NCI-H2196 (cell line): Measurements from ENCODE around the gene HJV.

Experiments used
- DNase-seq: peaks from one replicate; lab custom pipeline; 2025; ENCODE audit not compliant: unreplicated experiment; lab: John Stamatoyannopoulos, UW

Gene HJV

DNA sequence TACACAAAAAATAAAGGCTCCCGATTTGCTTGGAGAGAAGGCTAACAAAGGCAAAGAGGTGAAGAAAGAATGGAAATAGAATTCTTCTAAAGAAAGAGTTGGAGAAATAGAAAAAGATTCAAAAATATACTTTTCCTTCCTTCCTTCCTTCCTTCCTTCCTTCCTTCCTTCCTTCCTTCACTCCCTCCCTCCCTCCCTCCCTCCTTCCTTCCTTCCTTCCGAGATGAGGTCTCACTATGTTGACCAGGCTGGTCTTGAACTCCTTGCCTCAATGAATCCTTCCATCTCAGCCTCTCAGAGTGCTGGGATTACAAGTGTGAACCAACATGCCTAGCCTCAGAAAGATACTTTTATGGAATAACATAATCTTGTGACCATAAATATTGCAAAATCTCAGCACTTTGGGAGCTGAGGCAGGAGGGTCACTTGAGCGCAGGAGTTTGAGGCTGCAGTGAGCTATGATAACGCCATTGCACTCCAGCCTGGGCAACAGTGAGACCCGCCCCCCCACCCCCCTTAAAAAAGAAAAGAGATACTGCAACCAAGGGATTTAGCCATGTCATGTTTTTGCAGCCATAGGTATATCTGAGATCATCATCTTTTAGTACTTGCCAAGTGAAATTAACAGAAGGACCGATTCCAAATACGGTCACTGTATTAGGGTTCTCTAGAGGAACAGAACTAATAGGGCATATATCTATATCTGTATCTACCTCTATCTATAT lies 1.0 kb upstream of the HJV start:
- no peak for DNase-seq

DNA sequence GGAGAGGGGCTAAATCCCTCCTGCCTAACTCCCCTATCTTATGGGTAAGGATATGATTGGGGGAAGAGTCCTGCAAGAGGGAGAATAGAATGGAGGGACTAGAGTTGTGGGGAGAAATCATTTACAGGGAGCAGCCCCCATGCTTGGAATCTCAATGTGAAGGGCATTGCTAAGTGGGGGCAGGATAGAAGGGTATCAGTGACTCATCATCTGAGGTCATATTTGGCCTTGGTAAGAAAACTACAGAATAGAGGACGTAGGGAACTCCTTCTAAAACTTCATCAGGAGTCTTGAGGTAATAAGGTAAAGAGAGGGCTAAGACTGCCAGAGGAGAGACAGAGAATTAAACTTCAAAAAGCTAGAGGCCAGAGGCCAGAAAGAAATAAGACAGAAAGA lies 487 bp downstream of the HJV start:
- DNase-seq = no peak

DNA sequence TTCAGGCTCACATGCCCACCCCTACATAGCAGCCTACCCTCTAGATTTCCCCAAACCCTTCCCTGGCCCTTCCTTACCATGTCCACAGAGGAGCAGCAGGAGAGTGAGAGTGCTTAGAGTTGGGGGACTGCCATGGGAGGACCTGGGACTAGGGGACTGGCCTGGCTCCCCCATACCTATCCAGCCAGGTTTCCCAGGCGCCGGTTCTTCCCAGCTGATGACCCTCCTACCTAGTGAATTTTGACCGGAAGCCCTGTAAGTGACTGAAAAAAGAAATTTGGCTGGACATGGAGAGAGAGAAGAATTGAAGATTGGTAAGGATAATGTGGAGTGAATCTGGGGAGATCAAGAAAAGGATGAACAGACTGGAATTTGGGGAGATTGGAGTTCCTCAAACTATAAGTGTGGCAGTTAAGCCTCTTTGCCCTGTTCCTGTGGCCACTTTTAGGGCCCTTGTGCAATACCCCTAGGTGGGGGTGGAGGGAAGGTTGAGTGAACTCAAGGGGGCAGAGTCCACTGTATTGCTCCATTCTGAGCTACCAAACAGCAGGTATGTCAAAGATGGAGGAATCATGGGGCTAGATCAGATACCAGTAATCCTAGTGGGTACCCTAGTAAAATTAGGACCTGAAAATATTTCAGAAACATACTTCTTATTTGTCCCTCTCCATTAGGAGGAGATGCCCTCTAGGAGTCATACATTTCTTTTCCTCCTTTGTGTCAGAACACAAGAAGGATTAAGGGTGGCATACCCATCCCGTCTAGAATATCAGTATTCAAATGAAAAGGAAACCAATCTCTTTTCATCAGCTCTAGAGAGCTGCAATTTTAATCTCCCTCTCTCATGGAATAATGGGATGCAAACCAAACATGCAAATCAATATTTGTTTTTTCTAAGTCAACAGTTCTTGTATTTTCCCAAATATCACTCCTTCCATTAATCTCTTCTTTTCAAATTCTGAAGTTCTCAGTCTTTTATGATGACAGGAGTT lies 1.2 kb downstream of the HJV start:
- DNase-seq = no peak

- no peak for DNase-seq
Measured at GRCh38 chr1:146019231-146020057, 2.1 kb downstream of the HJV start.

GRCh38 chr1:146016891-146017290 lies 4.6 kb downstream of the HJV start:
- no peak for DNase-seq

DNA sequence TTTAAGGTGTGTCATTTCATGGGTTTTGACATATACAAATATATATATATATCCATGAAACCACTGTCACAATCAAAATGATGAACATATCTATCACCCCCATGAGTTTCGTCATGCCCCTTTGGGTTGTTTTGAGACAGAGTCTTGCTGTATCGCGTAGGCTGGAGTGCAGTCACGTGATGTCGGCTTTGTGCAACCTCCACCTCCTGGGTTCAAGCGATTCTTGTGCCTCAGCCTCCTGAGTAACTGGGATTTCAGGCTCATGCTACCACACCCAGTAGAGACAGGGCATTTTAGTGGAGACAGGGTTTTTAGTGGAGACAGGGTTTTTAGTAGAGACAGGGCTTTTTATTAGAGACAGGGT lies 8.0 kb downstream of the HJV start:
- no peak for DNase-seq

DNA sequence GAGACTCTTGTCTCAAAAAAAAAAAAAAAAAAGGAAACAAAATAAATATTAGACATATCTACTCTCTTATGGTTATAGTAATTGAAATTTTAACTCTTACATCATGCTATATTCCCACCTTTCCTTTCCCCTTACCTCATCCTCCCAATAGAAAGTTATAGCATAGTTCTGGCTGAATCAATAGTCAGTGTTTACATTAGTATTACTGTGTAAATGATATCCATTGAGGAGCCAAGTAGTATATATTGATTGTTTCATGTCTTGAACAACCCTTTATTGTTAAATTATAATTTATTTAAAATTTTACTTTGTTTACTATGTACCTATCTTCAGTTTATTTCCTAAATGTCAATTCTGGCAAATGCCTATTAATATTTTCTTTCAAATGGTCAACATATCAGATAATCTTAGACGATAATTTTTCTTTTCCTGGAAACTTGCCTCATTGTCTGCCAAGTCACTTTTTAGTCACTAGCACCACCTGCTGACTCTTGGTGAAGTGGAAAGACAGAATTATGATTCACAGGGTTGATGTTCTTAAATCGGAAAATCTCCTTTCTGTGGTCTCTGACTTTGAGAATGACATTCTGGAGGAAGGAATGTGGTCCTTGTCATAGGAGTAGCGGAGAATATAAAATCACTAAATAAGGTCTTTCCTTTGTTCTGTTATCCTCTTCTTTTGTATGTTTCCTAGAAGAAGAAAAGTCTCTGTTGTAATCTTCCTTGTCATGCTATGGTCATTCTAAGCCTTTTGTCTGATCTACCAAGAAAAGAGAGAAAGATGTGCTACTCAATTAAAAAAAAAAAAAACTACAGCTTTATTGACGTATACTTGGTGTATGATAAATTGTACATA lies 8.6 kb downstream of the HJV start:
- DNase-seq = peak; percentile 80

- no peak for DNase-seq
Measured at GRCh38 chr1:146010126-146010738, 11.3 kb downstream of the HJV start.

DNA sequence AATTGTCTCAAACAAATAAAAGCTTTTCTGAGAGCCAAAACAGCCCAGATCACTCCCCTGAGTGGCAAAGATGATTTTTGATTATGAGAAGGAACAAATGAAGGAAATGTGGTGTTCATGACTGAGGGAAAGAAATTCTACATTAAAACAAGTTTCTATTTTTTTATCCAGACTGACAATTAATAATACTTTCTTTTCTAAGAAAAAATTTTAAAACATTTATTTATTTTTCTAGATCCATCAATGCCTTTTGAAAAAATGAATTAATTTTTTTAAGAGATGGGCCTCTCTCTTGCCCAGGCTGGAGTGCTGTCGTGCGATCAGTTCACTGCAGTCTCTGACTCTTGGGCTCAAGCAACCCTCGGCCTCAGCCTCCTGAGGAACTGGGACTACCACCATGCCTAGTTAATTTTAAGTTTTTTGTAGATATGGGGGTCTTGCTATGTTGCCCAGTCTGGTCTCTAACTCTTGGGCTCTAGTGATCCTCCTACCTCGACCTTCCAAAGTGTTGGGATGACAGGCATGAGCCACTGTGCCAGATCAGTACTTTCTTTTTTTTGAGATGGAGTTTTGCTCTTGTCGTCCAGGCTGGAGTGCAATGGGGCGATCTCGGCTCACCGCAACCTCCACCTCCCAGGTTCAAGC lies 13.9 kb downstream of the HJV start:
- DNase-seq = no peak

DNA sequence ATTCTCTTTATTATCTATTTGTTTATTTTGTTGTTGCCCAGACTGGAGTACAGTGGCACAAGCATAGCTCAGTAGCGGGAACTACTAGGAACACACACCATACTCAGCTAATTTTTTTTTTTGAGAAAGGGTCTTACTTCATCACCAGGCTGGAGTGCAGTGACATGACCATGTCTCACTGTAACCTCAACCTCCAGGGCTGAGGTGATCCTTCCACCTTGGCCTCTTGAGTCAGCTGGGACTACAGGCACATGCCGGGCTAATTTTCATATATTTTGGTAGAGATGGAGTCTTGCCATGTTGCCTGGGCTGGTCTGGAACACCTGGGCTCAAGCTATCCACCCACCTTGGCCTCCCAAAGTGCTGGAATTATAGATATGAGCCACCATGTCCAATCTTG lies 19.8 kb downstream of the HJV start:
- DNase-seq = no peak

- DNase-seq = peak; percentile 83
Measured at GRCh38 chr1:145999321-146000024, 22.1 kb downstream of the HJV start.

DNA sequence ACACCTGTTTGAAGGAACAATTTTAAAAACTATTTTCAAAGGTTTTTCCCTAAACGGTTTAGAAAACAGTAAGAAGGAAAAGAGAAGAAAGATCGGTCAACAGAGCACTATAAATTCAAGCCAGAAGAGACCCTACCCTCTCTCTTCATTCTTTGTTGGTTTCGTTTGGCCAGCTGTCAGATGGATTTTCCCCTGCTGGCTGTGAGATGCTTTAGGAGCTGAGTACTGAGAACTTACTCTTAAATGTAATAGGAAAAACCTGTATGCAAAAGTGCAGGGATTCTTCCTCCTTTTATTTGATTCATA lies 23.9 kb downstream of the HJV start:
- no peak for DNase-seq

DNA sequence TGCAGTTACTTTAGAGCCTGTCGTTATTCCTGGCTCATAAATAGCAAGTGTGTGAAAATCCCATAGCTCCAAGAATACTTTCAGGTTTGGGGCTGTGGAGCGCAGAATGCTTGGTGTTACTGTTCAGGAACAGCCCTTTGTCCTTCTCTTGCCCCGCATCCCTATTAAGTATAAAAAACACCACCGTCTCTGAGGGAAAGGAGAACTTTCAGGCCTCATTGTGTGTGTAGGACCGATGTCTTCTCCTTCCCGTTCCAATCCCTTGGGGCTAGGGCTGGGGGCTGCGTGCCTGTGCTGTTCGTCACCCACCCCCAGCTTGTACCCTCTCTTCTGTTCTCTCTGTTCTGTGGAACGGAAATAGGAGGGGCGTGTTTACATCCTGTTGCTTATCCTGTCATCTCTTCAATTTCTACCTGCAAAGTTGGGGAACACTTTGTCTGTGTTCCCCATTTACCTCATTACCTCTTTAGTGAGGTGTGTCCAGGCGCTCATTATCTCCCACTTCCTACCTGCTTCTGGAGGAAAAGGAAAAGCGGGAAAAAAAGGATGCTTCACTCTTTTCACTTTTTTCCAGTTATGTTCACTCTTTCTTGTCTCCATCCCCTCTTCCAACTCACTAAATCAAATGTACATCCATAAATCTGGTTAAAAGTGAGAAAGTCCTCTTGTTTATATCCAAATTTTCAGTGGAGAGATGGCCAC lies 24.4 kb downstream of the HJV start:
- DNase-seq = no peak

GRCh38 chr1:145996433-145997015 lies 25.0 kb downstream of the HJV start, which contains the start of gene TXNIP:
TXNIP (minus strand) TSS chr1:145996579; CDS start chr1:145996266, 313 bp downstream.
- peak; percentile 95 for DNase-seq

DNA sequence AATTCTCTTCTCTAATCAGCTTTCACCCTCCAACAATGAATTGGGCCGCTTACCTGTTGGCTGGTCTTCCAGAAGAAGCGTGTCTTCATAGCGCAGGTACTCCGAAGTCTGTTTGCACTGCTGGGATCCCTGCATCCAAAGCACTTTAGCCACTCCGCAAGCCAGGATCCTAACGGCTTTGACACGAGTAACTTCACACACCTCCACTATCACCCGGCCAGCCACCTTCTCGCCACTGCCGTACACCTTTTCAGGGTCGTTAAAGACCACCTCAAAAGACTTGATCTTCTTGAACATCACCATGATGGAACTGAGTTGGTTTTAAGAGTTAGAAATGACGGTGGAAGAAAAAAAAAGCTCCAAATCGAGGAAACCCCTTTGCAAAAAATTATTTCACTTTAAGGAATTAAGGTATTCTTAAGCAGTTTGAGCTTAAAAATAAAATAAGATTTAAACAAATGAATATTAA lies 25.5 kb downstream of the HJV start:
- DNase-seq = no peak

GRCh38 chr1:145995148-145995881 lies 26.2 kb downstream of the HJV start:
- DNase-seq = no peak
